Kidney (tissue), 14 donors: ENCODE measurements around the gene HIBADH. TPM values are rescaled to one million over a fixed set of nuclear protein-coding genes. Genes with fewer than 3 reads are reported as not detected.
A peak's percentile ranks its signal among the peaks of the same experiment; 100 is the strongest.

Source experiments
- DNase-seq, 5 donors: peaks; one replicate each; pipeline ENCODE4 v3.0.0-alpha.2; 2013 to 2020
- FAIRE-seq: peaks from 2 replicates; lab custom pipeline; 2012; peaks lifted over from hg19 to GRCh38; lab: Jason Lieb, UNC
- H3K27ac ChIP-seq, 2 donors: one replicate each; pipeline ENCODE4 v1.7.0; 2013; ENCODE audit warnings: low read depth in 2 of 2, low read length in 2 of 2, inconsistent platforms in 1 of 2
- H3K27me3 ChIP-seq: one replicate; pipeline ENCODE4 v1.7.1; 2013; ENCODE audit warnings: low read length, inconsistent platforms; ENCODE audit not compliant: control insufficient read depth, insufficient read depth
- H3K36me3 ChIP-seq, 3 donors: one replicate each; pipeline versions ENCODE4 v1.7.0 to v1.7.1; 2013; ENCODE audit warnings: low read length in 3 of 3, control low read depth in 1 of 3, inconsistent platforms in 1 of 3; ENCODE audit not compliant: insufficient read depth in 3 of 3, control insufficient read depth in 2 of 3
- H3K4me1 ChIP-seq, 3 donors: one replicate each; pipeline versions ENCODE4 v1.7.0 to v1.7.1; 2013; ENCODE audit warnings: low read length in 3 of 3, inconsistent platforms in 1 of 3, low read depth in 1 of 3; ENCODE audit not compliant: control insufficient read depth in 2 of 3, insufficient read depth in 2 of 3
- H3K4me3 ChIP-seq, 3 donors: one replicate each; pipeline versions ENCODE4 v1.7.0 to v1.8.1; 2013; ENCODE audit warnings: low read length in 3 of 3, control low read depth in 1 of 3, inconsistent platforms in 1 of 3
- H3K9ac ChIP-seq, 3 donors: one replicate each; pipeline versions ENCODE4 v1.7.0 to v1.7.1; 2013; ENCODE audit warnings: low read length in 3 of 3, control low read depth in 1 of 3, inconsistent platforms in 1 of 3
- H3K9me3 ChIP-seq, 3 donors: one replicate each; pipeline versions ENCODE4 v1.7.0 to v1.7.1; 2013; ENCODE audit warnings: low read length in 3 of 3, control low read depth in 1 of 3, inconsistent platforms in 1 of 3; ENCODE audit not compliant: control insufficient read depth in 2 of 3, insufficient read depth in 1 of 3
- intact Hi-C: fragments of 100-400 bp; cut with DNase I; formaldehyde crosslinking; loops from one replicate; pipeline ENCODE4 v1.11.1; 2022
- polyA plus RNA-seq: library from polyadenylated mRNA; stranded (reverse); fragments of 350-450 nt; fragmentation: Illumina TruSeq; extraction: RNeasy Lipid Tissue Mini Kit (QIAGEN cat#74804); gene quantifications from one replicate; pipeline ENCODE4 v1.2.3, GENCODE V29; 2014; ENCODE audit warnings: low read depth, low replicate concordance; ENCODE audit not compliant: insufficient read depth
- total RNA-seq: library from RNA; stranded (reverse); fragmentation: NEBNext Ultra II Directional; extraction: Animal tissue kit (Norgen Biotek cat#: 25700); gene quantifications from one replicate; pipeline ENCODE4 v1.2.1, GENCODE V29; 2021
- TF ChIP-seq, protein P1 (sequence below): IDR thresholded peaks from 3 replicates; pipeline ENCODE4 v1.5.1; 2012; ENCODE audit warnings: mild to moderate bottlenecking, moderate library complexity, borderline replicate concordance; ENCODE audit not compliant: insufficient read depth; ENCODE audit errors: extremely low read depth
- donor health status: control.
- donor health status: control.
- donor health status: control.
- donor health status: control.
- donor health status: control.
- donor health status: DM: yes; HTN: yes; CAD: no.
- donor health status: Normal renal cell carcinoma (clear cell type).

HIBADH gene
- total and polyA plus RNA-seq, 2 donors from 2014 or later = 42.6 to 160 TPM

DNA sequence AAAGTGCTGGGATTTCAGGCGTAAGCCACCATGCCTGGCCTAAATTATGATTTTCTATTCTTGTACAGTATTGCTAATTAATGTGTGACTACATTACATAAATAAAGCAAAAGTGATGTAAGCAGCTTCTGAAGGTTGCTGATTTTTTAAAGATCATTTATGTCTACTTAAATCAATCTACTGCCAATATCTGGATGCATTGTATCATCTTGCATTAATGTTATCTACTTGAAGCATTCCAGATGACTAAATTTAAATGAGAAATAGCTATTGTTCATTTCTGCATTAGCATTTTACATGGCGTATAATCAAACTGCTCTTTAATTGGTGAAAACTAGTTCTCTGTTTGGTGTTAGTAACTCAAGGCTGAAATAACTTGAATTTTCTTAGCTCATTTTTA is 37.1 kb upstream of the HIBADH start:
- TF ChIP-seq, protein P1, sequence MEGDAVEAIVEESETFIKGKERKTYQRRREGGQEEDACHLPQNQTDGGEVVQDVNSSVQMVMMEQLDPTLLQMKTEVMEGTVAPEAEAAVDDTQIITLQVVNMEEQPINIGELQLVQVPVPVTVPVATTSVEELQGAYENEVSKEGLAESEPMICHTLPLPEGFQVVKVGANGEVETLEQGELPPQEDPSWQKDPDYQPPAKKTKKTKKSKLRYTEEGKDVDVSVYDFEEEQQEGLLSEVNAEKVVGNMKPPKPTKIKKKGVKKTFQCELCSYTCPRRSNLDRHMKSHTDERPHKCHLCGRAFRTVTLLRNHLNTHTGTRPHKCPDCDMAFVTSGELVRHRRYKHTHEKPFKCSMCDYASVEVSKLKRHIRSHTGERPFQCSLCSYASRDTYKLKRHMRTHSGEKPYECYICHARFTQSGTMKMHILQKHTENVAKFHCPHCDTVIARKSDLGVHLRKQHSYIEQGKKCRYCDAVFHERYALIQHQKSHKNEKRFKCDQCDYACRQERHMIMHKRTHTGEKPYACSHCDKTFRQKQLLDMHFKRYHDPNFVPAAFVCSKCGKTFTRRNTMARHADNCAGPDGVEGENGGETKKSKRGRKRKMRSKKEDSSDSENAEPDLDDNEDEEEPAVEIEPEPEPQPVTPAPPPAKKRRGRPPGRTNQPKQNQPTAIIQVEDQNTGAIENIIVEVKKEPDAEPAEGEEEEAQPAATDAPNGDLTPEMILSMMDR = no peak
- Histone ChIP-seq H3K4me3 (no peak overlapping the region), H3K9ac (no peak overlapping the region), H3K36me3 (no peaks in the 10 kb centered on the region), H3K4me1 (no peaks in the 10 kb centered on the region), H3K27ac (no peak overlapping the region), H3K27me3 (no peaks in the 10 kb centered on the region), H3K9me3 (no peaks in the 10 kb centered on the region)
- FAIRE-seq = no peak
- intact Hi-C loops = no loop called here
- no peak for DNase-seq

DNA sequence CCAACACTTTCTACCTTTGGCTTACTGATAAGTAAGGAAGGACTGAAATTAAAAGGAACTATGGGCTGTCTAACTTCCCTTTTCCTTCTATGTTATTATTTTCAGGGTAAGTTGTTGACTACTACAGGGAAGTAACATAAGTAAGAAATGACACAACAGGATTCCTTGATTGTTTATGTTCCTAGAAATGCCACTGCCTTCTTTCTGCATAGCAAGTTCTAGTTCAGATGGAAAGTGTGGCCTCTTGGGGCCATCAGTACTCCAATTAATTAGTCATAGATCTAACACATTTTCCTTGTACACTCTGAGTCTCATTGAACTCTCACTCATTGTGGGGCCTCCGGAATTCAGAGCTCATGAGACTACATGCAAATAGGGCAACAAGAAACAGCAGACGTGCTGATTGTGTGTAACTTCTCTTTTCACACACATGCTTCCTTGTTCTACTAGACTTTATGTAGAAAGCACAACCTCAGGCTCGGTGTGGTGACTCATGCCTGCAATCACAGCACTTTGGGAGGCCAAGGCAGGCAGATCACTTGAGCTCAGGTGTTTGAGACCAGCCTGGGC is 35.3 kb upstream of the HIBADH start:
- Histone ChIP-seq H3K4me3 (no peak overlapping the region), H3K27me3 (no peaks in the 10 kb centered on the region), H3K27ac (no peak overlapping the region), H3K4me1 (no peaks in the 10 kb centered on the region), H3K9ac (no peak overlapping the region), H3K9me3 (no peaks in the 10 kb centered on the region), H3K36me3 (no peaks in the 10 kb centered on the region)
- TF ChIP-seq, protein P1 = no peak
- DNase-seq (peak in 1 of 5 donors; percentile 73), FAIRE-seq (no peak)
- intact Hi-C loops = no loop called here

DNA sequence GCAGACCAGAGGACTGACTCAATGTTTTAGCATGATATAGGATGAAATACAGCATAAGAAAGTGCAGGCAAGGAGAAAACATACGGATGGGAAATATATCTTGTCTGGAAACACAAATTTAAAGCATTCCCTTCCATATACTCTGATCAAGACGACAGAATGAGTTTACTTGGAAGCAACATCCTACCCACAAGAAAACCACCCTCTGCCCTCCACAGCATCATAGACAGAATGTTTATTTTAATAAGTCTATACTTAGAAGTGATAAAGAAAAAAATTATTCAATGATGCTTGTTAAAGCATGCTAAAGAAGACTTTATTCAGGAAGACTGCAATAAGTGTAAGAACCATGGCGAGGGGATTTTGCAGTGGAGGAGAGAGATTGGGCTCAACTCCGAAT is 32.4 kb upstream of the HIBADH start:
- TF ChIP-seq, protein P1 = no peak
- Histone ChIP-seq H3K27ac (no peak overlapping the region), H3K4me1 (no peaks in the 10 kb centered on the region), H3K27me3 (no peaks in the 10 kb centered on the region), H3K36me3 (no peaks in the 10 kb centered on the region), H3K4me3 (no peak overlapping the region), H3K9me3 (no peaks in the 10 kb centered on the region), H3K9ac (no peak overlapping the region)
- DNase-seq = no peak
- intact Hi-C loops = no loop called here
- no peak for FAIRE-seq

DNA sequence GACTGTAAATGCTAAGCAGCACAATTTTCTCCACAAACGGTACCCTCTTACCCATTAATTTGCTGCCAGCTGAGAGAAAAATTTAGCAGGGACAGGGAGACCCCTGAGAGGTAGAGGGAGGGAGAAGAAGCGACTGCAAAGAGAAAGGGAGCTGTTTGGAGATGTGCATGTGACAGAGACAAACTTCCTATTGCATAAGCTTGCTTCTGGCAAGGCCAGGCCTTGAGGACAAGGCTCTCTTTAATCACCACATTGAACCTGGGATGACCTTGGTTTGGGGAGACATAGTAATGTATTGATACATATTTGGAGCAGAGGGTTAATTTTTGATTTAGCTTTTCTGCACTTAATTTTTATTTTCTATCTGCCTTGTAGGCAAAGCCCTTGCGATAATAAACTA is 31.1 kb upstream of the HIBADH start:
- Histone ChIP-seq H3K9ac (no peak overlapping the region), H3K36me3 (no peaks in the 10 kb centered on the region), H3K9me3 (no peaks in the 10 kb centered on the region), H3K27me3 (no peaks in the 10 kb centered on the region), H3K27ac (no peak overlapping the region), H3K4me1 (no peaks in the 10 kb centered on the region), H3K4me3 (no peak overlapping the region)
- TF ChIP-seq, protein P1 = no peak
- DNase-seq = no peak
- intact Hi-C loops = no loop called here
- FAIRE-seq = no peak
